ENCODE measurements around the gene PAX6. TPM values are rescaled to one million over a fixed set of nuclear protein-coding genes. Genes with fewer than 3 reads are reported as not detected.

PAX6 gene
- total RNA-seq, 6 experiments from 2014 or later = 1.3 to 1.5 (median 1.4) TPM; not detected in 2

- Mint-ChIP-seq H3K36me3 (ENCODE audit: low read depth) (peaks cover 4% of the 10 kb centered on the region; the same call in 1 of the 2 replicates), H3K4me1 (ENCODE audit: low read depth) (peaks cover 44% of the 10 kb centered on the region), H3K27ac (no peak overlapping the region), H3K27me3 (ENCODE audit: insufficient read depth) (peaks cover 76% of the 10 kb centered on the region), H3K9me3 (no peaks in the 10 kb centered on the region), H3K4me3 (no peak overlapping the region)
- no peak for TF ChIP-seq CTCF (IDR thresholded peaks at IDR 0.05)
- no peak for DNase-seq
Measured at GRCh38 chr11:31806186-31806927, 4.8 kb downstream of the PAX6 start.

- H3K4me1 Mint-ChIP-seq (ENCODE audit: low read depth) = peaks cover 39% of the 10 kb centered on the region
- H3K27me3 Mint-ChIP-seq (ENCODE audit: insufficient read depth) = peaks cover 77% of the 10 kb centered on the region
- H3K36me3 Mint-ChIP-seq (ENCODE audit: low read depth) = peaks cover 5% of the 10 kb centered on the region; the same call in 1 of the 2 replicates
- H3K27ac Mint-ChIP-seq = no peak overlapping the region
- H3K4me3 Mint-ChIP-seq = no peak overlapping the region
- no peaks in the 10 kb centered on the region for H3K9me3 Mint-ChIP-seq
- no peak for TF ChIP-seq CTCF (IDR thresholded peaks at IDR 0.05)
- DNase-seq = no peak
Measured at GRCh38 chr11:31805629-31806185, 5.4 kb downstream of the PAX6 start.

- Mint-ChIP-seq H3K4me3 (peak overlapping the region; percentile 48; the same call in 1 of the 2 replicates), H3K4me1 (ENCODE audit: low read depth) (peaks cover 37% of the 10 kb centered on the region), H3K9me3 (no peaks in the 10 kb centered on the region), H3K27me3 (ENCODE audit: insufficient read depth) (peaks cover 82% of the 10 kb centered on the region), H3K27ac (no peak overlapping the region), H3K36me3 (ENCODE audit: low read depth) (peaks cover 8% of the 10 kb centered on the region; the same call in 1 of the 2 replicates)
- no peak for DNase-seq
- TF ChIP-seq CTCF (IDR thresholded peaks at IDR 0.05) = no peak
Measured at GRCh38 chr11:31805037-31805628, 6.0 kb downstream of the PAX6 start.

GRCh38 chr11:31804312-31805036 is 6.6 kb downstream of the PAX6 start:
- peaks cover 33% of the 10 kb centered on the region for H3K4me1 Mint-ChIP-seq (ENCODE audit: low read depth)
- no peaks in the 10 kb centered on the region for H3K9me3 Mint-ChIP-seq
- H3K36me3 Mint-ChIP-seq (ENCODE audit: low read depth) = peaks cover 8% of the 10 kb centered on the region; the same call in 1 of the 2 replicates
- no peak for TF ChIP-seq CTCF (IDR thresholded peaks at IDR 0.05)
- no peak overlapping the region for H3K27ac Mint-ChIP-seq
- H3K27me3 Mint-ChIP-seq (ENCODE audit: insufficient read depth) = peaks cover 81% of the 10 kb centered on the region
- DNase-seq = no peak
- peak overlapping the region; percentile 48 for H3K4me3 Mint-ChIP-seq

- Mint-ChIP-seq H3K4me1 (ENCODE audit: low read depth) (peaks cover 27% of the 10 kb centered on the region), H3K4me3 (peak overlapping the region; percentile 18; the same call in 1 of the 2 replicates), H3K27ac (no peak overlapping the region), H3K36me3 (ENCODE audit: low read depth) (peaks cover 8% of the 10 kb centered on the region; the same call in 1 of the 2 replicates), H3K27me3 (ENCODE audit: insufficient read depth) (peaks cover 74% of the 10 kb centered on the region), H3K9me3 (no peaks in the 10 kb centered on the region)
- DNase-seq = no peak
- TF ChIP-seq CTCF (IDR thresholded peaks at IDR 0.05) = no peak
Measured at GRCh38 chr11:31803813-31804311, 7.3 kb downstream of the PAX6 start.
